Neural progenitor cell (in vitro differentiated cells): ENCODE data around the gene FLAD1. TPM values are rescaled to one million over a fixed set of nuclear protein-coding genes. Genes with fewer than 3 reads are reported as not detected.
A peak's percentile ranks its signal among the peaks of the same experiment; 100 is the strongest.

Experiments
- DNase-seq: peaks from one replicate; pipeline ENCODE4 v3.0.0-alpha.2; 2016; ENCODE audit warnings: low spot score
- H2AFZ ChIP-seq: fragments of 200-600 bp; sonication (generic); replicated peaks from 2 replicates; pipeline ENCODE4 v1.6.1; 2016; ENCODE audit warnings: antibody characterized with exemption
- H3F3A ChIP-seq: fragments of 200-600 bp; sonication (generic); 2 replicates; pipeline ENCODE4 v1.6.1; 2016; ENCODE audit warnings: antibody characterized with exemption, low read depth
- H3K27ac ChIP-seq: fragments of 200-600 bp; sonication (generic); 2 replicates; pipeline ENCODE4 v1.5.1; 2016; ENCODE audit warnings: mild to moderate bottlenecking
- H3K27me3 ChIP-seq: fragments of 200-600 bp; sonication (generic); 2 replicates; pipeline ENCODE4 v1.6.1; 2016; ENCODE audit warnings: mild to moderate bottlenecking, moderate library complexity
- H3K36me3 ChIP-seq: fragments of 200-600 bp; sonication (generic); 2 replicates; pipeline ENCODE4 v1.5.1; 2016
- H3K4me1 ChIP-seq: fragments of 200-600 bp; sonication (generic); 2 replicates; pipeline ENCODE4 v1.6.1; 2016; ENCODE audit warnings: mixed run types
- H3K4me2 ChIP-seq: fragments of 200-600 bp; sonication (generic); 2 replicates; pipeline ENCODE4 v1.6.1; 2016
- H3K4me3 ChIP-seq: fragments of 200-600 bp; sonication (generic); 2 replicates; pipeline ENCODE4 v1.5.1; 2016
- H3K79me2 ChIP-seq: fragments of 200-600 bp; sonication (generic); 2 replicates; pipeline ENCODE4 v1.6.1; 2016; ENCODE audit warnings: low read depth
- H3K9ac ChIP-seq: fragments of 200-600 bp; sonication (generic); 2 replicates; pipeline ENCODE4 v1.6.1; 2016
- H3K9me3 ChIP-seq: fragments of 200-600 bp; sonication (generic); 2 replicates; pipeline ENCODE4 v1.5.1; 2016; ENCODE audit warnings: low read depth
- H4K20me1 ChIP-seq: fragments of 200-600 bp; sonication (generic); 2 replicates; pipeline ENCODE4 v1.6.1; 2016; ENCODE audit warnings: low read depth
- H3K27ac Mint-ChIP-seq: 3 replicates; pipeline ENCODE4 v1.8.0; 2021; ENCODE audit warnings: mixed read lengths
- H3K27me3 Mint-ChIP-seq: 2 replicates; pipeline ENCODE4 v1.8.0; 2022; ENCODE audit warnings: low read depth, mild to moderate bottlenecking, inconsistent platforms, moderate library complexity, mixed read lengths; ENCODE audit not compliant: insufficient read depth
- H3K36me3 Mint-ChIP-seq: 3 replicates; pipeline ENCODE4 v1.8.0; 2021; ENCODE audit warnings: mixed read lengths
- H3K4me1 Mint-ChIP-seq: 3 replicates; pipeline ENCODE4 v1.8.0; 2021; ENCODE audit warnings: mixed read lengths
- H3K4me3 Mint-ChIP-seq: 3 replicates; pipeline ENCODE4 v1.8.0; 2021; ENCODE audit warnings: mild to moderate bottlenecking, moderate library complexity, mixed read lengths
- H3K9me3 Mint-ChIP-seq: 3 replicates; pipeline ENCODE4 v1.8.0; 2020; ENCODE audit warnings: mixed read lengths
- EZH2 ChIP-seq: fragments of 200-600 bp; sonication (generic); IDR thresholded peaks from 2 replicates; pipeline ENCODE4 v1.6.1; 2017; ENCODE audit warnings: antibody characterized with exemption, mild to moderate bottlenecking, moderate library complexity
- EZH2phosphoT487 ChIP-seq: fragments of 200-600 bp; sonication (generic); IDR thresholded peaks from 2 replicates; pipeline ENCODE4 v1.6.1; 2017; ENCODE audit warnings: antibody characterized with exemption
- total RNA-seq: library from RNA; depleted of rRNA; stranded (reverse); fragments of >200 nt; gene quantifications from 2 replicates; pipeline ENCODE4 v1.2.3, GENCODE V29; 2015; ENCODE audit warnings: low replicate concordance
- TF ChIP-seq, protein P1 (sequence below): fragments of 200-600 bp; sonication (generic); IDR thresholded peaks from 2 replicates; pipeline ENCODE4 v1.5.1; 2017; ENCODE audit warnings: antibody characterized with exemption, mild to moderate bottlenecking

The FLAD1 gene
- total RNA-seq, 1 donor from 2014 or later, result 19.3 TPM

GRCh38 chr1:154941333-154942013 is 41.7 kb upstream of the FLAD1 start:
- H3K4me3 ChIP-seq, result no peak overlapping the region
- H3K36me3 ChIP-seq, result no peaks in the 10 kb centered on the region
- peaks cover 26% of the 10 kb centered on the region for H3K4me1 ChIP-seq
- H3K9ac ChIP-seq, result no peak overlapping the region
- Mint-ChIP-seq H3K27ac (peak overlapping the region; percentile 98), H3K27me3 (peaks cover 11% of the 10 kb centered on the region), H3K4me1 (peaks cover 54% of the 10 kb centered on the region), H3K9me3 (no peaks in the 10 kb centered on the region), H3K4me3 (peak overlapping the region; percentile 73), H3K36me3 (no peaks in the 10 kb centered on the region)
- TF ChIP-seq EZH2, result no peak
- TF ChIP-seq, protein P1, sequence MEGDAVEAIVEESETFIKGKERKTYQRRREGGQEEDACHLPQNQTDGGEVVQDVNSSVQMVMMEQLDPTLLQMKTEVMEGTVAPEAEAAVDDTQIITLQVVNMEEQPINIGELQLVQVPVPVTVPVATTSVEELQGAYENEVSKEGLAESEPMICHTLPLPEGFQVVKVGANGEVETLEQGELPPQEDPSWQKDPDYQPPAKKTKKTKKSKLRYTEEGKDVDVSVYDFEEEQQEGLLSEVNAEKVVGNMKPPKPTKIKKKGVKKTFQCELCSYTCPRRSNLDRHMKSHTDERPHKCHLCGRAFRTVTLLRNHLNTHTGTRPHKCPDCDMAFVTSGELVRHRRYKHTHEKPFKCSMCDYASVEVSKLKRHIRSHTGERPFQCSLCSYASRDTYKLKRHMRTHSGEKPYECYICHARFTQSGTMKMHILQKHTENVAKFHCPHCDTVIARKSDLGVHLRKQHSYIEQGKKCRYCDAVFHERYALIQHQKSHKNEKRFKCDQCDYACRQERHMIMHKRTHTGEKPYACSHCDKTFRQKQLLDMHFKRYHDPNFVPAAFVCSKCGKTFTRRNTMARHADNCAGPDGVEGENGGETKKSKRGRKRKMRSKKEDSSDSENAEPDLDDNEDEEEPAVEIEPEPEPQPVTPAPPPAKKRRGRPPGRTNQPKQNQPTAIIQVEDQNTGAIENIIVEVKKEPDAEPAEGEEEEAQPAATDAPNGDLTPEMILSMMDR, result no peak
- no peak for TF ChIP-seq EZH2phosphoT487
- H3K27me3 ChIP-seq, result no peaks in the 10 kb centered on the region
- H3K4me2 ChIP-seq, result peak overlapping the region; percentile 56
- no peaks in the 10 kb centered on the region for H3K79me2 ChIP-seq
- H3K9me3 ChIP-seq, result no peaks in the 10 kb centered on the region
- peak; percentile 78 for DNase-seq
- peaks cover 30% of the 10 kb centered on the region for H3F3A ChIP-seq
- H3K27ac ChIP-seq, result no peak overlapping the region
- H2AFZ ChIP-seq, result no peak overlapping the region
- H4K20me1 ChIP-seq, result peaks cover 5% of the 10 kb centered on the region

DNA sequence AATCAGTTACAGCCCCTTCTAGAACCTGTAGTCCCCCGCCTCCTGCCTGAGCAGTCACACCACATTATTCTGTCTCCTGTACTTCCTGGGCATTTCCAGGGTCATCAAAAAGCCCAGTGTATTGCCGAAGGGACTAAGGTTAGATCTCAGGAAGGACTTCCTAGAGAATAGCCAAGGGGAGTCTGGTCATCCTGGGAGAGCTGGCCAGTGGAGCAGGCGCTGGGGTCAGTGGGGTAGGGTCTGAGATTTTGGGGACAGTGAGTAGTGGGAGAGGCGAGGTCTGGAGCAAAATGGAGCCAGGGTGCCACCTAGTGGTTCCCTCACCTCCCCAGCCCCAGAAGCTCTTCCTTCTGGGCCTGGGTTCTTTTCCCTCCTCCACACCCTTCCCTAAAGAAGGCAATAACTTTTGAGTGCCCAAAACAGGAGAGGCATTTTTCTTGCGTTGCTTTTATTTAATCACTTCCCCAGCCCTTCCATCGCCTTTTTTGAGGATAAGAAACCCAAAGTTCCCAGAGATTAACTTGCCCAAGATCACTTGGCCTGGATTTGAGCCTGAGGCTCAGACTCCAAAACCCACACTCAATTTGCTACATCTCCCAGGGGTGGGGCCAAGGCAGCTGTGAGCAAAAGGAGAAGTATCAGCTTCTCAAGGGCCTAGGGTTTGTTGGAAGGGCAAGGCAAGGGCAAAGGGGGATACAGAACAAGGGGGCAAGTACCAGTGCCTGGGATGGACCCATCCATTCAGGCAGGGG is 39.3 kb upstream of the FLAD1 start:
- H3K27me3 Mint-ChIP-seq, result peaks cover 6% of the 10 kb centered on the region

GRCh38 chr1:154944401-154945159 is 38.6 kb upstream of the FLAD1 start:
- Histone ChIP-seq H3K79me2 (no peaks in the 10 kb centered on the region), H3K27me3 (no peaks in the 10 kb centered on the region), H3K4me1 (peaks cover 20% of the 10 kb centered on the region), H3F3A (peaks cover 19% of the 10 kb centered on the region), H3K27ac (peak overlapping the region; percentile 26), H3K4me2 (no peak overlapping the region), H3K9me3 (no peaks in the 10 kb centered on the region), H2AFZ (no peak overlapping the region), H3K9ac (no peak overlapping the region), H3K36me3 (no peaks in the 10 kb centered on the region), H3K4me3 (no peak overlapping the region), H4K20me1 (peaks cover 8% of the 10 kb centered on the region)
- DNase-seq, result no peak
- H3K4me3 Mint-ChIP-seq, result no peak overlapping the region
- H3K9me3 Mint-ChIP-seq, result no peaks in the 10 kb centered on the region
- TF ChIP-seq, protein P1, result no peak
- TF ChIP-seq EZH2, result no peak
- no peak for TF ChIP-seq EZH2phosphoT487
- peaks cover 3% of the 10 kb centered on the region for H3K27me3 Mint-ChIP-seq
- H3K27ac Mint-ChIP-seq, result no peak overlapping the region
- H3K36me3 Mint-ChIP-seq, result peaks cover 3% of the 10 kb centered on the region
- peaks cover 32% of the 10 kb centered on the region for H3K4me1 Mint-ChIP-seq

More for the DNA sequence above, 39.3 kb upstream of the FLAD1 start:
- Mint-ChIP-seq H3K9me3 (no peaks in the 10 kb centered on the region), H3K4me1 (peaks cover 37% of the 10 kb centered on the region), H3K4me3 (no peak overlapping the region), H3K36me3 (peaks cover 2% of the 10 kb centered on the region), H3K27ac (peak overlapping the region; percentile 55)
- peaks cover 20% of the 10 kb centered on the region for H3K4me1 ChIP-seq
- DNase-seq, result peak; percentile 70
- TF ChIP-seq EZH2phosphoT487 (no peak), EZH2 (no peak)
- TF ChIP-seq, protein P1, result peak; percentile 78
- H3K36me3 ChIP-seq, result no peaks in the 10 kb centered on the region
- H3K4me3 ChIP-seq, result no peak overlapping the region
- peaks cover 8% of the 10 kb centered on the region for H4K20me1 ChIP-seq
- H3K79me2 ChIP-seq, result no peaks in the 10 kb centered on the region
- H3K9me3 ChIP-seq, result no peaks in the 10 kb centered on the region
- H3K27ac ChIP-seq, result peak overlapping the region; percentile 26
- no peak overlapping the region for H2AFZ ChIP-seq
- peaks cover 19% of the 10 kb centered on the region for H3F3A ChIP-seq
- no peak overlapping the region for H3K9ac ChIP-seq
- H3K27me3 ChIP-seq, result no peaks in the 10 kb centered on the region
- no peak overlapping the region for H3K4me2 ChIP-seq
